ENCODE measurements around the gene ETV6.

Gene ETV6

DNA sequence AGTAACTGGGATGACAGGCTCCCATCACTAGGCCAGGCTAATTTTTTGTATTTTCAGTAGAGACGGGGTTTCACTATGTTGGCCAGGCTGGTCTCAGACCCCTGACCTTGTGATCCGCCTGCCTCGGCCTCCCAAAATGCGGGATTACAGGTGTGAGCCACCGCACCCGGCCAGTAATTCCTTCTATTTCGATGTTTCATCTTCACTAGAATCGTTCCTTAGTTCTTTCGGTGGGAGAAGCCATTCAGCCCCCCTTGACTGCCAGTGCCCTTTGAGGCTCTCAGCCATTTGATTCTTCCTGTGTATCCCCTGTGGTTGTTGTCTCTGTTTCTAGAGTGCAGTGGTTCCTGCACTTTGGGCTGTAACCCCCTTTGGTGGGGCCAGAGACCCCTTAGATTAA, 174.1 kb downstream of the ETV6 start:
- no peak for FAIRE-seq
- no peak for DNase-seq (ENCODE audit: low spot score)

DNA sequence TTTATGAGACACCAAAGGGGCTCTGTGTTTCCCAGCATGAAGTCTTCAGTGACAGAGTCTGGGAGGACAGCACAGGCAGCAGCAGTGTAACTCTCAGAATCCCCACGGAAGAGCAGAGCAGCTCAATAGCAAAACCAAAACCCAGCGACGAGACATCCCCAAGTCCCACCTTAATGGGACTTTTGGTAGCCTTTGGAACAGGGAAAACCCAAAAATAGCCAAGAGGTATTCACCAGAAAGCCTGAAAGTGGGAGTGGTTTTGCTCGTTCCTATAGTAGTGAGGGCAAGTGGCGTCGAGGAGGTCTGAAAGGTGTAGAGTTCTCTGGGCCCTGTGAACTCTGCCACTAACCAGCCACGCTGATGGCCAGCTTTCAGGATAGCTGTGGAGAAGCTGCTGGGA, 174.6 kb downstream of the ETV6 start:
- DNase-seq (ENCODE audit: low spot score) (no peak), FAIRE-seq (no peak)

DNA sequence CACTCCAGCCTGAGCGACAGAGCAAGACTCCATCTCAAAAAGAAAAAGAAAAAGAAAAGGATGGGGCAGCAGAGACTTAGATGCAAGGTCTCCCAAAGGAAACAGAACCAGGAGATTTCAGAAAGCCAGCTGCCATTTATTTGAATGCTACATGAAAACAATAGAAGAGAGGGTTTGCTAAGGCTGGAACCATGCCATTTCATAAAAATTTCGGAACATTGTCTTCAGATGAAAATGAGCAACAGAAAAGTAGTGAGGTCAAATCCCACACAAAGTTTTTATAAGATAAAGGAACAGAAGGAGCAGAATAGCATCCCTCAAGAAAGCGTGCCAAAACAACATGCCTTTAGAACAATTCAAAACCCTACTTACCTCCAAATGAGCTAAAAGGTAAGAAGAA, 175.3 kb downstream of the ETV6 start:
- DNase-seq (ENCODE audit: low spot score), result no peak
- FAIRE-seq, result no peak

DNA sequence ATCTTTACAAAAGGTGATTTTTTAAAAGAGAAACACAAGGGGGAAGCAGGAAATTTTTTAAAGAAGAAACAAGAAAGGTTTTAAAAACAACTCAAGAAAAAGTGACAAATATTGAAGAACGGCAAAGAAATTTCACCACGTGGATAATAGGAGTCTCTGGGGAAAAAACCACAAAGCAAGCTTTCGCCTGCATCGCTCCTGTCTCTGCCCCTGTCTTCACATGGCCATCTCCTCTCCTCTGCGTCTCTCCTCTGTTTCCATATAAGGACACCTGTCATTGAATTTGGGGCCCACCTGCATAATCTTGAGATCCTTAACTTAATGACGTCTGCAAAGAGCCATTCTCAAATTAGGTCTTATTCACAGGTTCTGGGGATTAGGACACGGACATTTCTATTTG, 175.8 kb downstream of the ETV6 start:
- DNase-seq (ENCODE audit: low spot score) (no peak), FAIRE-seq (no peak)

DNA sequence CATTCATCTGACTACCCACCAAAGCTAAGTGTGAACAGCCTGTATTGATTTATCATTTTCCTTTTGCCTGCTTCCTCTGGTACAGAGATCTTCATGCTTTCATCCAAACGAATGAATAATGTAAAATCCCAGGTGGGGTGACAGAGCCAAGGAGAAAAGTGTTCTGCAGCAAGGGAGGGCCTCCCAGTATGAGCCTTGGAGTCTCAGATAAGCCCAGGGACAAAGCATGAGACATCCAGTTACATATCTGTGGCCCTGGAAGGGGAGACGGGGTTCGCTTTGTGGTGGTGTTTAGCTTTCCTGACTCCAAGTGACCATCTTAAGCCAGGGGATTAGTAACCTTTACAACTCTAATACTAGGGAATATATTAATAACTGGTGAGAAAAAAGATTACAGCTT, 177.1 kb downstream of the ETV6 start:
- no peak for FAIRE-seq
- no peak for DNase-seq (ENCODE audit: low spot score)

DNA sequence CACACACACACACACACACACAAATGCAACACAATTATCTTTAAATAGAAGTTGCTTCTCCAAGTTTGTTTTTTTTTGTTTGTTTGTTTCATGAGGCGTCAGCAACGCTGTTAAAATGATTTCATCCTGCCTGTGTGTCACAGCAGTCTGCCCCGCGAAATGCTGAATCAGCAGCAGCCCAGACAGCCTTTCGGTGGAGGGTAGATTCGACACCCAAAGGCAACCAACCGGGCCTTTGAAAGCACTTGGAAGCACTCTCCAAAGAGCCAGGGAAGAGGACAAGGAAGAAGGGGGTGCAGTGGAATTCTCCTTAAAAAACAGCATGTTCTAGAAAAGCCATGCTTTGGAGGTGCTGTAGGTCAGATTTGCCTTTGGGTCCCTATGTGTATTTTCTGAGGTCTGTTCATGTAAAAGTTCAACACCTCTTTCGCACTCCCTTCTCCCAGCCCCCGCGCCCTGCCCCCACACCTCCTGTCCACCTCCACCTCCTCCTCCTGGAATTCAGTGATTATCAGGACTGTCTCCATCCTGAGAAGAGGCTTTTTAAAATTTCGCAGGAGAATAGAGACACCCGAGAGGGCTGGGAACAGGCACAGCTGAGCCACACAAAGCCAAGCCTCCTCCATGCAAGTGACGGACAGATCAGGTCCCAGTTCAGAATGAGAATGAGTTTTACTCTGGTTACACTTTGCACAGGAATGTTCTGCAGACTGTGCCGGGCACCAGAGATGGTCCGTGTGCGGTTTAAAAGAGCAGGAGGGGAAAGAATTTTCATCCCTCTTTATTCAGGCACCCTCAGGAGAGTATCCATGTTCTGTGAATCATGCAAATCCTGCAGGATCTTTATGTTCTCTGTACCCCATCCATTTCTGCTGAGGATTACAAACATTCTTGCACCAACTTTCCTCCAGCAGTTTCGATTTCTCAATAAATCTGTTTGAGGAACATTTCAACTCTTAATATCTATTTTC, 177.9 kb downstream of the ETV6 start:
- DNase-seq (ENCODE audit: low spot score) (no peak), FAIRE-seq (no peak)

DNA sequence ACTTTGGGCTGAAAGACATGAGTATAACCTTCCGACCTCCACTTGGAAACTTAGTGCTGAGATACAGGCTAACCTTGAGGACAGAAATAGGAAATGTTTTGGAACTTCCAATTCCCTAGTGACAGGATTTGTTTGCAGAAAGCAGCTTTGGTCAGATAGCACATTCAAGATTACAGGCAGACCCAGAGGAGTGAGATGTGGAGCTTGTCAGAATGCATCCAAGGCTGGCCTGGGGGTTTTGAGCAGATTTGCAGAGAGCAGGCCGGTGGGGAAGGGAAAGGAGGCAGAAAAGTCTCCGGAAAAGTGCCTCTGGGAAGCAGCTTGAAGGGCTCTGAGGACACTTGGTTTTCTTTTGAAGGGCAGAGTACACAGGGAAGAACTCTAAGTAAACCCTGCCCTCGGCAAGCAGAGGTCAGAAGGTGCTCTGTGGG, 180.3 kb downstream of the ETV6 start:
- FAIRE-seq (no peak), DNase-seq (ENCODE audit: low spot score) (no peak)

DNA sequence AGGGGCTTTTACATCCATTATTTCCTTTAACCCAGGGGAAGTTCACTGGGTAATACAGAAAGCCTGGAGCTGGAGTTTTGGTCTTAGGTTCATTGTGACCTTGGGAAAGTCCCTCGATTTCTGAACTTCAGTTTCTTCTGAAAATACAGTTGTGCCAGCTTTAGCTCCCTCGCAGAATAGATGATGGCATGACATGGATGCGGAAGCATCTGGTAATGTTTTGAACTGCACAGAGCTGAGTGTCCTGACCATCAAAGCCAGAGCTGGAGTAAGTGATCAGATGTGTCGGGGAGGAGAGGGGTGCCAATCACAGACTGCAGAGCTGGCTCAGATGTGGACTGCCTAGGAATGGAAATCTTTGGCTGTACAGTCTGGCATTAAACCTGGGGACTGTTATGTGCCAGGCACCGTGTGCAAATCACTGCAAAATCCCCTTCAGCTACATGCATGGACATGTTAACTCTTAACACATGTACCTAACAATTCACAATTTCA, 180.9 kb downstream of the ETV6 start:
- FAIRE-seq (peak; percentile 52), DNase-seq (ENCODE audit: low spot score) (no peak)

DNA sequence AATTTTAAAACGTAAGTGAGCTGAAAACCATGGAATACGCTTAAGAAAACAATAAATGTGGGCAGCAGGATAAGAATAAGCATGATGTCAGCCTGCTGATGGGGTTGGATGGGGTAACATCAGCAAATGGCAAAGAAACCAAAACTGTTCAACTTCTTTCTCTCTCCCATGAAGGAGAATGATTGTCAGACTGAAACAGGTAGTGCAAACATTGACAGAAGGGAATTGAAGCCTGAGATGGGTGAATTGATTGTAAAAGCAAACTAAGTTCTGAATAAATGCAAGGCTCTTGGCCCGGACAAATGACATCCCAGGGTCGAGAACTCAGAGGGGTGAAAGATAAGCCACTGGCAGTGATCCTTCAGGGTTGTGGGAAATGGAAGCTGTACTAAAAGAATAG, 182.6 kb downstream of the ETV6 start:
- FAIRE-seq (no peak), DNase-seq (ENCODE audit: low spot score) (no peak)

DNA sequence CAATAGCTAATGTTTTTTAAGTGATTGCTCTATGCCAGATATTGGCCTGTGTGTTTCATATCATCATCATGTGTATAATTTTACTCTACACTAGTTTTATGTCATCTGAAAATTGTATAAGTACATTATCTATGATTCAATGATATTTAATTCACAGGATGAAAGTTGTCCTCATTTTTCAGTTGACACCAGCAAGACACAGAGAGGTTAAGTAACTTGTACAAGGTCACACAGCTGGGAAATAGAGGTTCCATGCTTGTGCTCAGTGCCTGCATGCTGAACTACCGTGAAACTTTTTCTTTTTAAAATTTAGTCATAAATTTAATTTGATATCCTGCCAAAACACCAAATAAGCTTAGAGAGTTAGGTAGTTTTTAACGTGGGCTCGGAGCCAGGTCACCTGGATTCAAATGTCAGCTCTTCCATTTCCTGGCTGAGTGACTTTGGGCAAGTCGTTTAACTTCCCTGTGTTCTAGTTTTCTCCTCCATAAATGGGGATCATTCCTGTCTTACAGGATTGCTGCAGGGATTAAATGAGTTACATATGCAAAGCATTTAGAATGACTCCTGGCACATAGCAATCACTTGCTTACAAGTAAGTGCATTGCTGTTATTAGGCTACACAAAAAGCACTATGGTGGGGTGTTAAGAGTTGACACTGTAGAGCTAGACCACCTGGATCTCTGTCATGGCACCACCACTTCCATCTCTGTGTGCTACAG, 183.9 kb downstream of the ETV6 start:
- FAIRE-seq, result no peak
- DNase-seq (ENCODE audit: low spot score), result no peak

DNA sequence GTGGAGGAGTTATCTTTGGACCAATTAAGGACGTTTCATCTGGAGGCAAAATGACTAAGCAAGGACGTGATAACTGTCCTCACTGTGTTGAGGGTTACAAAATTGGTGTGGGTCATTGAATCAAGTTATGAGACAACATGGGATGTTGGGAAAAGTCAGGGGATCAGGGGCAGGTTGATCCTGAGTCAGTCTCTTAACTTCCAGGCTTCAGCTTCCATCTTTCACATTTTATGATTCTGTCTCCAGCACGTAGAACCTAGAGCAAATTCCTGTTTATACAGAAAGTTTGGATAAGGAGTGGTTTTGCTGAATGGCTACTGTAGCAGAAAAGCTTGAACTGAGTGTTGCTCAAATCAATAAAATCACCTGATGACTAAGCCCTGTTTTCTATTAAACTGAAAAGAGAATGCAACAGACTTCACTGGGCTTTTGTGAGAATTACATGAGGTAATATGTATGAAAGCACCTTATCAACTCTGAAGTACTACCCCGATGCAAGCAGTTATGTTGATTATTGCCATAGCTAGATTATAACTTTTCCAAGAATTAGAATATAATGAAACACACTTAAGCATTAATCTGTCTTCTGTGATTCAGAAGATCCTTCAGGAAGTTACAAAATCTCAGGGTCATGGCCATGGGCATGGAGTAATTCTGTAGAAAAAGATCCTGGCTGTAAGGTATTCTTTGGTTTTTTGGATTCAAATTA, 184.8 kb downstream of the ETV6 start:
- DNase-seq (ENCODE audit: low spot score), result no peak
- FAIRE-seq, result peak; percentile 5

DNA sequence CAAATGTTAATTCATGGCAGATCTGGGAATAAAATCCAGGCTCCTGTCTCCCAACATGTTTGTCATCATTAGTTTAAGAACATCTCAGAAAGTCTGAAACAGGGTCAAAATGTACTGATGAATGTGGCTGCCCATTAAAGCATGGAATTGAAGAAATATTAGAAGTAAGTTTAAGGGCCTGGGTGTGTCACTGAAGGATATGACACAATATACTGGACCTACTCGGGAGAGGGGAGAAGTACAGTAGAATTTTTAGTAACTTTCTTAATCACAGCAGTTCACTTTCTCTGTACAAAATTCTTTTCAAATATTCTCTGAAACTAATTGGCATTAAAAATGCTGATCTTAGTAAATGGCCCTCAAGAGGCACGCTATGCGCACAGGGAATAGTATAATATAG, 185.5 kb downstream of the ETV6 start:
- FAIRE-seq (no peak), DNase-seq (ENCODE audit: low spot score) (no peak)

DNA sequence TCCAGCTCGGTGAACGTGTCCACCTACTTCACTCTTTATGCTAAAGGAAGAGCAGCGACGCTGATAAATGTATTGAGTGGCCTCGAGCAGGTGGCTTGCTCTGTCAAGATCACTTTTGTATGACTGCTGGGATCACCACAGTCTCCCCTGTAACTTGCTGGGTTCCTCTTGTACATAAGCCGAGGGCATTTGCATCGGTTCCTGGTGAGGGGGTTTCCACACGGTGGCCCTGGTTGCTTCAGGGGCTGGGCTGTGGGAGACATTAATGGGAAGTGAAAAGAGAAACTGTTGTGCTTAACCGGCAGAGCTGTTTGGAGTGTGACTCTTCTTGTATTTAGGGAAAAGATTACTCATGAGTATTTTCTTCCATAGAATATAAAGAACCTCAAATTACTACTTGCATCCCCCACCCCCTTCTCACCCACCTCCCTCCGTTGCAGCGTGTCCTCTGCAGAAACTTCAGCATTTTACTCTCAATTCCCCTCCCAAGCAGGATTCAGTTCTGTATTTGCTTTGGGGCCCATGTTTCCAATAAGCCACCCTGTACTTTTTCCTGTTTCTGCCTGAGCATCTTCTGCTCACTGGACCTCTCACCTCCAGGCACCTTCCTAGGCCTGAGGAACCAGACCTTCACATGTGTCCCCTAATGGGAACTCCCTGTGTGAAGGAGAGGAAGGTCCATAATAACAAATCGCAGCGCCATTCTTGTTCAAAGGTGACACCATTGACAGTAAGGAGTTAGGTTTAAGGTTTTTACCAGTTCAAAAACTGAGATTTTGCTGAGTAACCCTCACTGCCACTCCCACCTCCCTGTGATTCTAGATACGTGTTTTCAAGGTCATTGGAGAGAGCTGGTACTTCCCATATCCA, 187.0 kb downstream of the ETV6 start:
- DNase-seq (ENCODE audit: low spot score), result no peak
- peak; percentile 69 for FAIRE-seq

DNA sequence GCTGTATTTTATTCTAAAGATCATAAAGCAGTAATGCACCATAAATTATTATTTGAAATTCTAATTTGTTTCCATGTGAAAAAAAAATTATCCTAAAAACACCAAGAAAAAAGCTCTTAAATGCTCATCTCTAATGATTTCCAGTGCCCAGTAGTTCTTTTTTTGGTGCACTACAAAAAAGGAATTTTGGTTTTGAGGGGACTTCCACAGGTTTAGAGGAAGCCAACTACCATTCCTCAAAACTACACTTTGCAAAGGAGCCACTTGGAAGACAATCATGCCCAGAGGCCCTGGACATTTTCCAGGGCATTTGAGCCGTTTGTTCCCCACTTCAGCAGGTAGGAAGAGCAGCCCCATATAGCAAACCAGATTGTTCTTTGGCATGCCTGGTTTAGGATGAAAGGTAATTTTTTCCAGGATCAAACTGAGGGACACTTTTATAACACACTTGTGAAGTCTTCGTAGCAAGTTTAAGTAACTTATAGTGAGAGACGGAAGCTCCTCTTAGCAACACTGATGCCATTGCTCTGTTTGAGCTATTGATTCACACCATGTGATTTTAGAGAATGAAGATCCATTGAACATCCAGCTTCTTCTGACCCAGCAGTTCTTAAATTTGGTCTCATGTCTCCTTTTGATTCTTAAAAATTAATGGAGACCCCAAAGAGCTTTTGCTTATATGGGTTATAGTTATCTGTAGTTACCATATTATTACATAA, 187.9 kb downstream of the ETV6 start:
- DNase-seq (ENCODE audit: low spot score) (no peak), FAIRE-seq (no peak)

DNA sequence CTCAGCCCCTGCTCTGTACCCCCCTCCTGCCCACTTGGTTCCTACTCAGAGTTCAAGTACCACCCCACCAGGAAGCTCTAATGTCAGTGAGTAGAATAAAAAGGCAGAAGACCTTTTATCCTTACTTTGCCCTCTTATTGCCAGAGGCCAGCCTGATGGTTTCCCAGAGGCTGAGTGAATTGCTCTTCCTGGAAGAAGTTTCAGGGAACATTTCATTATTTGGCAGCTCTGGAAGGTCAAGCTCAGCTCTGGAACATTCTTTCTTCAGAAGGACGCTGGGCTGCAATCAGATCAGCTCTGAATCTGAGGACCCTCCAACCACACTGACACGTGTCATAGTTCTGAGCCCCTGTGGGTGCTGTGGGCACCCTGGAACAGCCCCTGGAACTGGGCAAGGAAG, 188.9 kb downstream of the ETV6 start:
- DNase-seq (ENCODE audit: low spot score) (no peak), FAIRE-seq (no peak)

DNA sequence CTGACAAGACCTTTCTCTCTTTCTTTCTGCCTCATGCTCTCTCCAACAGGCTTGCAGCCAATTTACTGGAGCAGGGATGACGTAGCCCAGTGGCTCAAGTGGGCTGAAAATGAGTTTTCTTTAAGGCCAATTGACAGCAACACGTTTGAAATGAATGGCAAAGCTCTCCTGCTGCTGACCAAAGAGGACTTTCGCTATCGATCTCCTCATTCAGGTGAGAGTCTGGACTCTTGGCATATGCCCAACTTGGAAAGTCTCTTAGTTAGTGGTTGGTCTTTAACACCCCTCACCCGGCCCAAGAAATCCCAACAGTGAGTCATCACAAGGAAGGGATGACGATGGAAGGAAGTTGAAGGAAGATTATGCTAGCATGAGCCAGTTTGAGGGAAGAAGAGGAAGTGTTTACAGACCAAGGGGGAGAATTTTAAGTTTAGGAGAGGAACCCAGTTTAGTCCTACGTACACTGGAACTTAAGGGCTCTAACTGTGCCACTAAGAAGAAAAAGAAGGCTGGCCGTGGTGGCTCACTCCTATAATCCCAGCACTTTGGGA, 189.7 kb downstream of the ETV6 start:
- DNase-seq (ENCODE audit: low spot score), result peak; percentile 51
- no peak for FAIRE-seq

DNA sequence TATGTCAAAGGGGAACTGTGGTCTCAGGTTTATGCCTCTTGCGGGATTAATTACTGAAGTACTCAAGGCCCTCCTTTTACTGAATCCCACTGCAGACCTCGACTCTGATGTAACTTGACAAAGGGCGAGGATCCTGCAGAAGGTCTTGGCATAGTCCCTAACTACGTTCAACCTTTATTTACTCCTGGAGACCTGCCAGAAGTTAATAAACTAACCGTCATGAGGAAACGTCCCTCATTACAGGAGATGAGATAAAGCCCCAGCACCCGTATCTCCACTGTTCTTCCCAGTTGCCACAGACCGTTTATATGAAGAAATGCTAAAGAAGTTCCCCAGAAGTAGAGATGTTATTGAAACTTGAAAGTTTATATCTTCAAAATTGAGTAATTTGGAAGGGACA, 190.9 kb downstream of the ETV6 start:
- no peak for FAIRE-seq

DNA sequence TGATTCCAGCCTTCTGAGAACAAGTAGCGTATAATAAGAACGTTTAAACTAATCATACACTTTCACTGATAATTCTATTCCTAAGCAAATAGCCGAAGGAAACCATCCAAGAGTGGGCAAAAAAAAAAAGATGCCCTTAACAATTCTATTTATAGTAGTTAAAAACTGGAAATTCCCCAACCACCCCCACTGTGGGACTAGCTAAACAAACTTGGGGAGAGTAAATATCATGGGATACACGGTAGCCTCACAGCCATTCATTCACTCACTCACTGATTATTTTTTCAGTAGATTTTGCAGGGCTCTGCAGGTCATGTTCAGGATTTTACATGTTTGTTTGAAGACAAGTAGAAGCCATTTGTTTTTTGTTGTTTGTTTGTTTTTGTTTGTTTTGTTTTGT, 197.0 kb downstream of the ETV6 start:
- DNase-seq (ENCODE audit: low spot score) (no peak), FAIRE-seq (no peak)

More for the DNA sequence above, 190.9 kb downstream of the ETV6 start:
- DNase-seq (ENCODE audit: low spot score), result no peak

DNA sequence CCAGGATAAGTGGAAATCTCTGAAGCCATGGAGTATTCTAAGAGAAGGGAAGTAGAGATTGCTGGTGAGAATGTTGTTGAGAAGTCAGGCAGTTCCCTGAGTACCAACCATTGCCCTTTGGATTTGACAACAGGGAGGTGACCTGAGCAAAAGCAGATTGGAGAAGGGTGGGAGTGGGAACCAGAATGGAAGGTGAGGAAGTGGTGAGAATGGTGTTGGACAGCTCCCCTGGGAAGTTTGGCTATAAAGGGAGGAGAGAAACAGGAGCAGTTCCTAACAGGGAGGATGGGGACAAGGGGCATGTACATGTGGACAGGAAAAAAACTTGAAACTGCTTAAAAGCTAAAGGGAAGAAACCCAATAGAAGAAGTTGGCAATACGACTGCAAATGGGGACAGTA, 198.1 kb downstream of the ETV6 start:
- no peak for FAIRE-seq
- no peak for DNase-seq (ENCODE audit: low spot score)
